HG03175 (cell line): ENCODE data around the gene TSHZ2.
"Not testable (repeated sequence)": the region's sequence is repeated elsewhere in the genome, so short reads cannot be mapped to it uniquely, and the experiment has no call there.

Experiments
- ATAC-seq: cut with Tn5 transposase; IDR thresholded peaks from one replicate; pipeline ENCODE4 v1.9.1; 2021; ENCODE audit warnings: mild to moderate bottlenecking, moderate library complexity; ENCODE audit not compliant: unreplicated experiment

The TSHZ2 gene

DNA sequence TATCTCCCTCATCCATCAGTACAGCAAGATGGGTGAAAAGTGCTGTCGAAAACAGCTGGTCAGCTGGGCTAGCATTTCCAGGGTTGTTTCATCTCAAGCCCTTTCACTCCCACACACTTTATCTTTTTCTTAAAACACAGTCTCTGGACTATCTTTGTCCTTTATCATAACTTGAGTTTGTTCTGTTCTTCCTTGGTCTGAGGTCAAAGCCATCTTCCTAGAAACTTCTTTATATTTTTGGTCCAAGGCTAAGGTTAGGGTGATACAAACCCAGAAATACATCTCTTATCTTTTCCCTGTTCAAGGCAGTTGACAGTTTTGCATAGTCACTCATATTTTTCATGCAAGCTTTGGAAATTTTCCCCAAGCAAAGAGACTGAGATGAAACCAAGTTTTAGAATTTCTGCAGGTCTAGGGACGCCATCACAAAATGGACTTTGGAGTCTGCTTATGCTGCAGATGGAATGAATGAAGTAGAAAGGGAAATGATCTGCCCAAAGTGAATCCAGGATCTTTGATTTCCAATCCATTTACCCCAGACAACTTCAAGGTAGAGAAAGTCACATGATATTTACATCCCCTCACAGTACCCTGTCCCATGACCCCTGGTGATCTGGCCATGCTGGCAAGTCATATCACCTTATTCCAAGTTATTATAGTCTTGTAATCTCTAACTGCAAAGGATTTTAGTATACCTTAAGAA lies 324.4 kb downstream of the TSHZ2 start:
- no peak for ATAC-seq

DNA sequence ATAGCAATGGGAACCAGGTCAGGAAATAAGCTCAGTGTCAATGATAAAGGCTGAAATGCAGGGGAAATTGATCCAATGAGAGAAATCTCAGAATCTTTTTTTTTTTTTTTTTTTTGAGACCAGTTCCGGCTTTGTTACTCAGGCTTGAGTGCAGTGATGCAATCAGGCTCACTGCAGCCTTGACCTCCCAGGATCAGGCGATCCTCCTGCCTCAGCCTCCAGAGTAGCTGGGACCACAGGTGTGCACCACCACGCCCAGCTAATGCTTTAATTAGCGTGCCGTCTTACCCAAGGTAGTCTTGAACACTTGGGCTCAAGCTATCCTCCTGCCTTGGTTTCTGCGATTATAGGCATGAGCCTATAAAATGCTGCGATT lies 325.0 kb downstream of the TSHZ2 start:
- no peak for ATAC-seq

DNA sequence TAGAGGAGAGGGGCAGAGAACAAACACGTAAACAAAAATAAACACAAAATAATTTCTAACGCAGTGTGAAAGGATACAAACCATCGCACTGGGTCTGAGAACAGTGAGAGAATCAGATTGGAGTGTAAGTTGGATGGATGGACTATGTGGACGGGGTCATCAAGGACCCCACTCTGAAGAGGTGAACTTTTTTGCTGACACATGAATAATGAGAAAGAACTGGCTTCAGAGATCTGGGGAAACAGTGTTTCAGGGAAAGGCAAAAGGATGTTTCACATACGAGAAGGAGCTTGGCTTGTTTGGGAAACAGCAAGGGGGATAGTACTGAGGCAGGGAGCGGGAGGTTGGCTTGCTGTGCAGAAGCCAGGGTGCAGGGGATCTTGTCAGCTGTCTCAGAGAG lies 326.1 kb downstream of the TSHZ2 start:
- no peak for ATAC-seq

DNA sequence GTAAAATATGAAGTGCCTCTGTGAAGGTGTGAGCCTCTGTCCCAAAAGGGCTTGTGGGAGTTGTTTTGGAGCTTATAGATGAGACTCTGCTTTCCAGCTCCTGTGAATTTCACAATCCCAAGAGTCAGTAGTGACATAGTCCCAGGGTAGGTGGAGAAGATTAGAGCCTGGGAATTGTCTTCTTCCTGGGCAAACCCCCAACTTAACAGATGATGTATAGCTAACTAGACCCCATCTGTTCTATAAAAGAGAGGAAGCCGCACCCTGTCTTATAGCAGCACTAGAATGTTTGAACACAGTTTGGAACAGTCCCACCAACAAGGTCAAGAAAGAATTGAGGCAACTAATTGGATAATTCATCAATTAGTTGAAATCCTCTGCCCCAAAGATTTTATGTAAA lies 326.8 kb downstream of the TSHZ2 start:
- ATAC-seq: no peak

DNA sequence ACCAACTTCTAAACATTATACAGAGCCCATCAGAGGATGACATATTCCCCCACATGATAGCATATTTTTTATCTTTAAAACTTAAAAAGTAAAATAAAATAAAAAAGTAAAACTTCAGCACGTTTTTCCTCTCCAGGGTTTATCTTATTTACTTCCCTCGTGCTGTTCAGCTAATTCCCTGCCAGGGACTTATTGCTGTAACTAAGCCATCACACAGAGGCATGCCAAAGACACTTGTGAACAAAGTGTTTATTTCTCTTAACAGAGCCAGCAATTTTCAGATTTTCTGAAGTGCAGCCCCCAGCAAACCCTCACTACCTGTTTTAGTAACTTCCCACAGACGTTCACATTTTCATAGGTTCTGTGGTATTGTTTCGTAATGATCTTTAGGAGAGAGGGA lies 327.7 kb downstream of the TSHZ2 start:
- no peak for ATAC-seq

DNA sequence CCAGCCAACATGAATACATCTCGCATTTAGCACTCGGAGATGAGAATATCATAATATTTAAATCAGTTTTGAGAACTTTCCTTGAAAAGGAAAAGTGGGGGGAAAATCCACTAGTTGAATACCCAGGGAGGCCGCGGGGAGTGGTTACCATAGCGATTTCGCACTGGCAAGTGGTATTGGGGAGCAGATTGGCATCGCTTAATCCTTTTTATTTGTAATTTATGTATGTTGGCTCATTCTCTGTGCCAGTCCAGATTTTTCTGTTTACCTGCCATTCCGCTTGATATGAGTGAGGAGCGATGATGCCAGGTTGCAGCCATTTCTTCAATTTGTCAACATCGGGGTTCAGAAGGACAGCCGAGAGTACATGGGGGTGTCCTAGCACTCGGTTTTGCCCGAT lies 329.7 kb downstream of the TSHZ2 start:
- no peak for ATAC-seq

DNA sequence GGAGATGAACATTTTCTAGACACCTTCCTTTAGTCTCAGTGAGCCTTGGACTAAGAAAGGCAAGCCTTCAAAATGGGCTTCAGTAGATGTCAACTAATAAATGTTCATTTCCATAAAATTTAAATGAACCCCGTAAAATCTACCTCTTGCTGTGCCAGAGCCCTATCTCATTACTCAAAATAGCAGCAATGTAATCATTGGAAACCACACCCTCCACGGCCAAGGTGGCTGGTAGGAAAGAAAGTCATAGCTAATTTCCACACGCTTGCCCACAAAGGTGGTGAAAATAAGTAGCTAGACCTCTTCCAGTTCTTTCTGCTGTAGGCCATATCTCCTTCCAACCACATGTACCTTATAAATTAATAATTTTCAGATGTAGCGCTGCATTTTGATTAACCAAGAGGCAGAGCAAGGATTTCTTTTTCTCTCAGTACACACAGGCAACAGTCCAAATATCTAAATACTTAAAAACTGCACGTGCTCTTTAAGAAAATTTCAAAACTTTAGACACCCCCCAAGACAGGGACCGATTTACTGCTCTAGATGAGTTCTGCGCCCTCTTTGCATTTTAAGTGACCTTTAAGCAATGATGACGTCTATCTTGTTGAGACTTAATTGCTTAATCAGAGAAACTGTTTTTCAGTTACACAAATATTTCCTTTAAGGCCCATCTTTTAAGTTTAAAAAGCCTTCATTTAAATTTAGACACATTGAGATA lies 330.7 kb downstream of the TSHZ2 start:
- no peak for ATAC-seq

DNA sequence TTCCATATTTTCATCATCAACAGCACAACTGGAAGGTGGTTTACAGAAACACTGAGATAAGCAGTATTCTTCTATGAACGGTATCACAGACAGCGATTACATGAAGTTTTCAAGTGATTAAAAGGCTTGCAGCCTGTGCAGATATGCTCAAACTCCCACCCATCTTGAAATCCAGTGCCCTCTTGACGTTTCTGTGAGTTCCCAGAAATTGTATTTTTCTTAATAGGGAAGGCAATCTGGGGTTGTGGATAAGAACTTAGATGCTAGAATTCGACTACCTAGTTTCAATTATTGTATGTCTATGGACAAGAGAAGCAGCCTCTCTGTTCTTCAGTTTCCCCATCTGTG lies 331.2 kb downstream of the TSHZ2 start:
- no peak for ATAC-seq

DNA sequence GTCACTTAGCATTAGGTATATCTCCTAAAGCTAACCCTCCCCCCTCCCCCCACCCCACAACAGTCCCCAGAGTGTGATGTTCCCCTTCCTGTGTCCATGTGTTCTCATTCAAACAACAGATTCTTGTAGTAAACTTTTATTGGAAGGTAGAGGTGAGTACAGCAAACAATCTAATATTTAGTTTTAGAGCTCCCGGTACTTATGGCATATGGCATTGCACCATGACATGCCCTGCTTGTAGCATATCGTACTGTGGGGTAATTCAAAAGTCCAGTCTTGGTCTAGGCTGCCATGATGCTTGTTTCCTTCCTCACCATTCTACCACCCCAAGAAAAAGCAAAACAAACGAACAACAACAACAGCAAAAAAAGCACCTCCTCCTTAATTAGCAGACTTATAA lies 332.0 kb downstream of the TSHZ2 start:
- no peak for ATAC-seq

DNA sequence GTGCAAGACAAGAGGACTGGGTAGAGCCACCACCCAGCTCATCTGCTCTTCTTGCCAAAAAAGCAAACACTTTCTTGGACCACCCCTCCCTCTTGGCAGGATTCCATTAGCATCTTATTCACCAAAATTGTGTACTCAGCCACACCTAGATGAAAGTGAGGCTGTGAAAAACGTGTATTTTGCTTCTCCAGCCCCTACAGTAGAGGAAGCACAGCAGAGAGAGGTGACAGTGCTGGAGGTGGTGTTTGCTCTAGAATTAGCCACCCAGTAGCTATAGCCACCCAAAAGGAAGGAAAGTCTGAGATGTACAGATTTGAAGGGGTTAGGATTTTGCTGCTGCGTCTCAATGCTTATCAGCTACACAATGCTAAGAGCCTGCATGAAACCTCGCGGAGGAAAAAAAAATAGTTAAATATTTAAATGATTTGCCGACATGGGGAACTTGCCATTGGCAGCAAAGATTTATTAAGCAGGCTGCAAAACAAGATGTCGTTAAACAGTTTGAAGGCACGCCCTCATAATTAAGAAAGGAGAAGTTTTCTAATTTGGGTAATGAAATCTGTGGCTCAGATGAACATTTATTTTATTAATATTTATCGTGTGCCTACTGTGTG lies 334.1 kb downstream of the TSHZ2 start:
- no peak for ATAC-seq

DNA sequence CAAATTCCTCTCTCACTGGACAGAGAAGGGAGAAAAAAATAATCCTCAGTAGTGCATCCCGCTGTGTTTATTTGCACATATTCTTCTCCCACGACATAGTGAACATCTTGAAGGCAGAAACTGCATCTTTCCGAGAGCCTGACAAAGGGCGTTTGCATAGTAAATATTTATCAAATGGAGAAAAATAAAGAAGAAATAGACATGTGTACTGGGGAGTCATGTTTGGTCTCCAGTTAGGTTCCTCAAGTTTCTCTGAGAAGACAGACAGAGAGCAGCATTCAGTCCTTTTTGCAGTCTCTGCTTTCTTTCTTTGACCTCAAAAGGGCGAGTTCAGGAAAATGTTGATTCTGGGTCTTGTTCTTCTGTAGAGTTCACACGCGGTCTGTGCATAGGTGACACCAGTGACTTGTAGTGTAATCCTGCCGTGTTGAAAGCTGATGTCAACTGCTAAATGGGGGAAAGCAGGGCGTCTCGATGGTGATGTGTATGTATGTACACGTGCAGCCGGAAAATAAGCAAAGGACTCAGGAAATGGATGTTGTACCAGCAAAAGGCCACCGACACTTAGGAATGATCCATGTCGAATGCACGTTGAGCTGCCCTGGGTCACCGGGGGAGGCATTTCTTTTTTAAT lies 335.9 kb downstream of the TSHZ2 start:
- ATAC-seq: no peak

DNA sequence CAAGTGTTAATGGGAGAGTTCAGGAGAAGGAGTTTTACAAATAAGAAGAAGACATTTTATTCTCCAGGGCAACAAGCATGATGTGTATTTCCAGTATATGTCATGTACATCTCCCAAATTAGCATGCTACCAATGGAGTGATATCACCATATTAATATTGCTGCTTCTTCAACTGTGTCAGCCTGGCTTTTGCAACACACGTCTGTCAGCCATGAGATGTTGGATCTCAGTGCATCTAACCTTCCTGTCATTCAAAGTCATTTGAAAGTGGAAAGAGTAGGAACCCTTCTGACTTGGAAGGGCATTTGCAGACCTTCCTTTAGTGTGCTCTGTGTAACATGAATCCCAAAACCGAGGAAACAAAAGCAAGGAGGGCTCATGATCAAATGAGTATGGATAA lies 337.4 kb downstream of the TSHZ2 start:
- no peak for ATAC-seq

DNA sequence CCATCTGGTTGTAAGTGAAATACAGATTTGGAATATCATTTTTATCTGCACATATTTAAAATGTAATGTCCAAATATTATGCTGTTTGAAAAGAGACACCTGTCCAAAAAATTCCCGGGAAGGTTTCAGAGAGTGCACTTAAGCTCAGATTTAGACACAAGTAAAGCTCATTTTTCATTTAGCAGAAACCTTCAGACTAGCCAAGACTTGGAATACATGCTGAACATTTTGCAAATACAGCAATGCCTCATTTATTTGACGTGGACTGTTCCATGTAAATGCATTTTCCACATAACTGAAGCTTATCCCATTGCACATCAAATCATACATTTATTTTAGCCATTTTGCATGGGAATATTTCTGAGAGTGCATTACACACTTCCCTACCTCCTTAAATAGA lies 340.8 kb downstream of the TSHZ2 start:
- ATAC-seq: no peak

DNA sequence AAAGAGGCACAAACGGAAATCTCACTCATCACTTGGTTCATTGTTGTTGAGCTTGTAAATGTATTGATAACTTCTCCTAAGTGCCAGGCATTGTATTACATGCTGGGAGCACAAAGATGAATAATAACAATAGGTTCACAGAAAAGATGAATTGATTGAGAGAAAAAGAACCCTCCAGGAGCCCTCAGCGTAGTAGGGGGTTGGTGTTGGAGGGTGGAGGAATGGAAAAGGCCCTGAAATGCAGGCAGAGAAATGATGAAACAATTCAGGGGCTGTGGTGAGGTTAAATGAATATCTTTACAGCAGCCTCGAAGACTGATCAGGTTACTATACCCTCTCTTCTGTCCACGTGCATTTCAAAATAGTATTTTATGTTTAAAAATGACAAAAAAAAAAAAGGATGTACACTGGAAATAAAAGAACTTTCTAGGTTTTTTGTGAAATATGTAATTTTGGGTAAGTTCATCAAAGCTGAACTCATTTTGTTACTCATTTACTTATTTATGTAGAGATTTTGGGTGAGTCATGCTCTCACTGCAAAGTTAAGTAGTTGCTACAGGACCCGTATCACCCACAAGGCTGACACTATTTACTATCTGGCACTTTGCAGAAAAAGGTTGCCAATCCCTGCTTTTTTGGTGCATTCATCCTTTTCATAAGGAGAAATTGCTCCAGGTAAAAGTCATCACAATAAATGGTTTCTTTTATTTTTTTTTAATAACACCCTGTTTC lies 344.2 kb downstream of the TSHZ2 start:
- no peak for ATAC-seq

DNA sequence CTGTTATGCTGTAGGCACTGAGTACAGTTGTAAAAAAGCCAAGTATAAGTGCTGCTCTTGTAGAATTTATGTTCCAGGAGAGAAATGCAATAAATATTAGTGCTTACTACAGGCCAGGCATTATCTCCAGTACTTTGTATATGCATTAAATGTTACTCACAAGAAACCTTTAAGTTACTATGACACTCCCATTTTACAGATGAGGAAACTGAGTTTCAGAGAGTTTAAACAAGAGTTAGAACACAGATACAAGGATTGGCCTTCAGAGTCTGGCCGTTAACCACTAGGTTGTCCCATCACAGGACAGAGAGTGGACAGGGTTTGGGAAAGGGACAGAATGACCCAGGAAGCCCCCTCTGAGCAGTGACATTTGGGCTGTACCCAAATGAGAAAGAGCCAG lies 347.0 kb downstream of the TSHZ2 start:
- no peak for ATAC-seq

DNA sequence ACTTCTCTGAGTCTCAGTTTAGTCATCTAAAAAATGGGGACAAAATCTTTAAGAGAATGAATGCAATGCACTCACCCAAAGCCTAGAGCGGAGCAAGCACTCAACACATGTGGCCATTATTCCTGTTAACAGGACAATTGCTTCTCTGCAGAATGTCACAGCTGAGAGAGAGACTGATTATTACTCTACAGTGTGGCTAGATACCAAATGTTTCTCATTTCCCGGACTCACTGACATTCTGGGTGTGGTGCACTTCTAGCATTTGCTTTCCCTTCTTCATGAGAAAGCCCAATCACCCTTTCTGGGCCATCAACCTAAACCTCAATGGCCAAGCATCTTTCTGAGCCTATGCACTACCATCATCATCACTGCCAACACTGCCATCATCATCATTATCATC lies 347.6 kb downstream of the TSHZ2 start:
- ATAC-seq: no peak

DNA sequence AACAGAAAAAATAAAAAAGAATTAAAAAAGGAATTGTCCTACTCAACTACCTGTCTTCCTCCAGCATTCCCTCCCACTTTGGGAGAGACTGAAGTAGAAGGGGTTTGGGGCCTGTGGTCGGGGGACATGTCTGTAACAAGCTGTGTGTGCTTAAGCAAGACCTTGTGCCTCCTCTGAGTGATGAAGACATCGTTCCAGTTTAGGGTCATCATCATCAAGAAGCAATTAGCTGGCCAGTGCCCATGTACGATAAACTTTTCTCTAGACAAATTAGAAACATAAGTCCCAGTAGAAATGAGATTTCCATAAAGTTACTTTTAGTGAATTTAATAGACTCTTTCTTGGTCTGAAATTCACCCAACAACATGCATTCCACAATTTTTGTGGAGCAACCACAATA lies 348.5 kb downstream of the TSHZ2 start:
- ATAC-seq: no peak

DNA sequence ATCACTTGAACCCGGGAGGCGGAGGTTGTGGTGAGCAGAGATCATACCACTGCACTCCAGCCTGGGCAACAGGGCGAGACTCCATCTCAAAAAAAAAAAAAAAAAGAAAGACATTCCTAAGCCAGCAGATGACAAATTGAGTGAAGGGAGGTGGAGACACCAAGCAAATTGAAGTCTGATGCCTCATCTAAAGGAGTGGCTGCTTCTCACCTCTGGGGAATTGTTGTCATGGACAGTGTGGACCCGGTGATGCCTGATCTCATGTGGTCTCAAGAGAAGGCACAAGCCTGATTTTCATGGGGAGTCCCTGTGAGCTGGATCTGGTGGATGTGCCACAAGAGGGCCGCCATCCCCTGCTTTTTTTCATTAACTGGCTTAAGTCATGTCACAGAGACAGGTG lies 349.4 kb downstream of the TSHZ2 start:
- no peak for ATAC-seq

DNA sequence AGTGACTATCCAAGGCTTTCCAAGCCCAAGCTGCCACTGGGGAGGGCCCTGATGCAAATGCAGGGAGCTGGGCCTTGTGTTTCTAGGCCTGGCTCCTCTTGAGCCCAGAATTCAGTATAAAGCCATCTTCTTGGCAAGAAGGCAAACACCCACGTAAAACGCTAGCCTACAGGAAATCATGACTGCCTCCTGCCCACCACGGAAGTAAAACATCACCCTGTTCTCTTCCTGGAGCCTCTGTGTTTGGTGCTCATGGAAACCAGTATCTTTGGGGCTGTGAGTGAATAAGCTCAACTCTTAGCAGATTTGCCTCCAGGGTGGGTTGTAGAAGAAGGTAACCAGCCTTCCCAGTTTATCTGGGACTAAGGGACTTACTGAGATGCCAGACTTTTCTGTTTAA lies 350.5 kb downstream of the TSHZ2 start:
- ATAC-seq: no peak

DNA sequence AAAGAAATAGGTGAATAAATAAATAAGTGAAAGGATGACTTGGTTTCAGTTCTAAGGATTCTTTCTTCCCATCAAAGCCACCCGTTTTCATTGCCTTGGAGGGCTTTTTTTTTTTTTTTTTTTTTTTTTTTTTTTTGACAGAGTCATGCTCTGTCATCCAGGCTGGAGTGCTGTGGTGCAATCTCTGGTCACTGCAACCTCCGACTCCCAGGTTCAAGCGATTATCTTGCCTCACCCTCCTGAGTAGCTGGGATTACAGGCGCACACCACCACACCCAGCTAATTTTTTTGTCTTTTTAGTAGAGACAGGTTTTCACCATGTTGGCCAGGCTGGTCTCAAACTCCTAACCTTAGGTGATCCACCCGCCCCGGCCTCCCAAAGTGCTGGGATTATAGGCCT lies 351.3 kb downstream of the TSHZ2 start:
- not testable (repeated sequence) for ATAC-seq

DNA sequence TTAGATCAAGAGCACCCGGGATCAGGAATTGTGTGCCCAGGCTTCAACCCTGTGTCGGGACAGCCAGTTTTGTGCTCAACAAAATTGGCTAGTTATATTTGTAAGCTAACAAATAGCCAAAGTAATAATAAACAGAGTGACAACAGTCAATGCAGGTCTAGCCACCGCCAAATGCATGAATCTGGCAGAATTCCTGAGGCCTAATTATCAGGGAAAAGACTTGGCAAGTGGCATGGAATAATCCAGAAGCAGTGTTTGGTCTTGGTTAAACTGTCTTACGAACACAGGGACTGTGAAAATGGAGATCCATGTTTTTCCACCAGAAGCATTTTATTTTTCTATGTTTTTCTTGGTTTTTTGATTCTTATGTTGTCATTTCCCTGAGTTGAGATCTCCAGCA lies 352.7 kb downstream of the TSHZ2 start:
- ATAC-seq: no peak
